Measurements from ENCODE around the gene SMPX. TPM values are rescaled to one million over a fixed set of nuclear protein-coding genes. Genes with fewer than 3 reads are reported as not detected.

SMPX gene
- total and polyA plus RNA-seq, 2 of the 4 experiments (the other 2 are of a cell fraction) = not detected

- dilution Hi-C loops (cut with HindIII; ENCODE audit: low sequenced_read_pairs, unreplicated experiment) = no loop called here
- ChIA-PET CTCF (no interaction called here), POLR2A (ENCODE audit: unreplicated experiment) (no interaction called here)
- no peak overlapping the region for H3K27ac ChIP-seq (ENCODE audit: insufficient read depth, low read length)
- H4K20me1 ChIP-seq (ENCODE audit: insufficient read depth, low read length) = no peaks in the 10 kb centered on the region
- peaks cover 9% of the 10 kb centered on the region; the same call in 1 of the 2 replicates for H3K27me3 ChIP-seq (ENCODE audit: control insufficient read depth, insufficient read depth, low read length)
- H3K9me3 ChIP-seq (ENCODE audit: control insufficient read depth, insufficient read depth, low read length) = no peaks in the 10 kb centered on the region
- intact Hi-C loops (cut with micrococcal nuclease) = no loop called here
- no peak overlapping the region for H3K56ac ChIP-seq (ENCODE audit: extremely low read depth, insufficient read depth, low read length)
- ATAC-seq (ENCODE audit: low read depth) = no peak
- H4K91ac ChIP-seq (ENCODE audit: insufficient read depth, low read depth, low read length) = no peak overlapping the region
- H3K18ac ChIP-seq (ENCODE audit: low read depth, low read length) = no peak overlapping the region
- H2BK15ac ChIP-seq (ENCODE audit: low read depth, low read length) = no peak overlapping the region
- H3K4ac ChIP-seq (ENCODE audit: low read depth, low read length) = no peak overlapping the region
- no peak overlapping the region for H4K5ac ChIP-seq (ENCODE audit: low read depth, low read length)
- no peak overlapping the region for H2BK20ac ChIP-seq (ENCODE audit: low read depth, low read length)
- H2BK120ac ChIP-seq (ENCODE audit: low read depth, low read length) = no peak overlapping the region
- no peaks in the 10 kb centered on the region for H3K4me1 ChIP-seq (ENCODE audit: control insufficient read depth, insufficient read depth, low read length)
- H3K23ac ChIP-seq (ENCODE audit: low read depth, low read length) = no peak overlapping the region
- H2BK5ac ChIP-seq (ENCODE audit: low read depth, low read length, poor library complexity, severe bottlenecking) = no peak overlapping the region
- in situ Hi-C loops (cut with MboI; ENCODE audit: low sequenced_read_pairs) = no loop called here
- no peak overlapping the region for H3K4me3 ChIP-seq (ENCODE audit: insufficient read depth, low read depth, low read length)
- no peak overlapping the region for H2AFZ ChIP-seq (replicated peaks; ENCODE audit: low read length, poor library complexity)
- no peaks in the 10 kb centered on the region for H3K79me1 ChIP-seq (ENCODE audit: low read depth in 1 of 2, low read length in 2 of 2)
- no peaks in the 10 kb centered on the region for H3K36me3 ChIP-seq (ENCODE audit: control insufficient read depth, insufficient read depth, low read length)
- H3K4me2 ChIP-seq (ENCODE audit: low read depth, low read length) = no peak overlapping the region
- no TSS peak for BruUV-seq (replicated peaks)
- H3K9ac ChIP-seq (ENCODE audit: low read depth, low read length) = no peak overlapping the region
- no CpG with 5 or more reads among the region's 1 CpG for WGBS, 2 experiments (ENCODE audit: extremely low coverage in 2 of 2, insufficient read length in 1 of 2)
- H3K9me1 ChIP-seq (ENCODE audit: insufficient read depth, low read length) = no peaks in the 10 kb centered on the region
- H2AK9ac ChIP-seq (replicated peaks; ENCODE audit: low read depth, low read length, poor library complexity) = no peak overlapping the region
- H2AK5ac ChIP-seq (ENCODE audit: low read depth, low read length) = no peak overlapping the region
- H3K14ac ChIP-seq (replicated peaks; ENCODE audit: low read depth, low read length) = no peak overlapping the region
- H4K8ac ChIP-seq (ENCODE audit: low read depth in 2 of 2, low read length in 2 of 2) = no peak overlapping the region
- no peak for DNase-seq
- TF ChIP-seq ELK1 (IDR thresholded peaks at IDR 0.05; ENCODE audit: borderline replicate concordance, low read depth, low read length) = no peak
- TF ChIP-seq MAZ (IDR thresholded peaks at IDR 0.05; ENCODE audit: borderline replicate concordance, low read depth, low read length) = no peak
These were observed 24.1 kb upstream of the SMPX start for GRCh38 chrX:21781976-21782375.
